Gastroesophageal sphincter (tissue), 4 donors: ENCODE measurements around the gene HAUS5. TPM values are rescaled to one million over a fixed set of nuclear protein-coding genes. Genes with fewer than 3 reads are reported as not detected.
A peak's percentile ranks its signal among the peaks of the same experiment; 100 is the strongest.
"Not testable (repeated sequence)": the region's sequence is repeated elsewhere in the genome, so short reads cannot be mapped to it uniquely, and the experiment has no call there.

Experiments used
- ATAC-seq: fragments of 150-250 bp; one replicate; pipeline ENCODE4 v1.9.1; 2016; ENCODE audit warnings: mild to moderate bottlenecking, moderate library complexity
- H3K27ac ChIP-seq, 4 donors: fragments of 200-600 bp; sonication (generic) in 3 of 4; 1 replicate in 3 of 4; 2 replicates in 1 of 4; pipeline ENCODE4 v1.5.1; 2016 to 2019
- H3K27me3 ChIP-seq: fragments of 200-600 bp; sonication (generic); one replicate; pipeline ENCODE4 v1.5.1; 2019
- H3K36me3 ChIP-seq, 2 donors: fragments of 200-600 bp; sonication (generic); one replicate each; pipeline ENCODE4 v1.5.1; 2019; ENCODE audit warnings: control low read depth in 1 of 2
- H3K4me1 ChIP-seq, 3 donors: fragments of 200-600 bp; sonication (generic); 1 replicate in 2 of 3; 2 replicates in 1 of 3; pipeline ENCODE4 v1.5.1; 2016 to 2019; ENCODE audit warnings: control low read depth in 2 of 3
- H3K4me3 ChIP-seq, 2 donors: fragments of 200-600 bp; sonication (generic); one replicate each; pipeline ENCODE4 v1.5.1; 2019; ENCODE audit warnings: mild to moderate bottlenecking in 1 of 2, moderate library complexity in 1 of 2
- H3K9me3 ChIP-seq, 3 donors: fragments of 200-600 bp; sonication (generic); one replicate each; pipeline ENCODE4 v1.5.1; 2017 to 2019; ENCODE audit warnings: control low read depth in 2 of 3
- EP300 ChIP-seq: sonication (generic); formaldehyde crosslinking; IDR thresholded peaks from one replicate; pipeline ENCODE4 v1.6.1; 2017; ENCODE audit warnings: antibody characterized with exemption, mild to moderate bottlenecking
- POLR2A ChIP-seq, 2 donors: fragments of 450-650 bp; IDR thresholded peaks; one replicate each; pipeline ENCODE4 v1.6.1; 2017; ENCODE audit warnings: antibody characterized with exemption in 2 of 2, mild to moderate bottlenecking in 2 of 2, moderate library complexity in 1 of 2
- POLR2AphosphoS5 ChIP-seq: sonication (generic); formaldehyde crosslinking; IDR thresholded peaks from one replicate; pipeline ENCODE4 v1.6.1; 2017; ENCODE audit warnings: antibody characterized with exemption
- WGBS, 2 donors: methylation state at CpG; one replicate each; pipeline ENCODE4 v1.1.5; 2018; ENCODE audit warnings: low coverage in 1 of 2; 5-methylcytosine and 5-hydroxymethylcytosine counted together
- total RNA-seq, 4 donors: library from RNA; depleted of rRNA; stranded (reverse); fragments of >200 nt; gene quantifications; one replicate each; pipeline ENCODE4 v1.1.0, GENCODE V29; 2016
- TF ChIP-seq, protein P1 (sequence below), 4 experiments: fragments of 200-600 bp in 2 of 4; fragments of 450-650 bp in 2 of 4; sonication (generic) in 1 of 4; IDR thresholded peaks; one replicate each; pipeline ENCODE4 v1.5.1; 2017 to 2019; ENCODE audit warnings: antibody characterized with exemption in 4 of 4, mild to moderate bottlenecking in 2 of 4, moderate library complexity in 2 of 4

Gene HAUS5
- total RNA-seq, 4 donors from 2014 or later: 3.9 to 8.7 (median 6.2) TPM

DNA sequence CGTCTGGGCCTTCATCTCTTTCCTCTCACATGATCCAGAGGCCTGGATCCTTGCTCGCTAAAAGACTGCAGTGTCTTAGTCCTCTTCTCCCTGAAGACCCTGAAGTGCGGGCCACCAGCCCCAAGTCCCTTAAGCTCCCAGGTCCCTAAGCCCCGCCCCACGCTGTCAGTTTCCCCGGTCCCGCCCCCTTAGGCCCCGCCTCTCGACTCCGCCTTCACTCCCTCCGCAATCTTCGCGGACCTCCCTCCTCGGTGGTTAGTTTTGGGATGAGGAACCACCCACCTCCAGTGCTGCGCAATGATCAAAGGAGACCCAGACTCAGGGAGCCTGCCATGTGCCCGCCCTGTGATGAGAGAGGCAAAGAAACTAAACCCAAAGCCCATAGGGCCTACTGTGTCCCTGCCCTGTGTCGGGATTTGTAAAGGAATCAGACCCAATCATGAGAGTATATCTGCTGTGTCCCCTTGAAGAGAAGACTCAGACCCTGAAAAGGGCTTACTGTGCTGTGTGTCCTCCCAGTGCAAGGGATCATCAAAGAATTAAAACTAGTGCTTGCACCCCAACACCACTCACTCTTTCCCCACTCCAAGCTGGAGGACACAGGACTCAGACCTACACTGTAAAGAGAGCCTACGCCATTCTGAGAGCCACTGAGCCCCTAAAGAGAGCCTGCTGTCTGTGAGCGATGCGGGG, 32.6 kb downstream of the HAUS5 start:
- TF ChIP-seq EP300 (no peak), POLR2AphosphoS5 (no peak), POLR2A (IDR thresholded peaks at IDR 0.05) (no peak)
- TF ChIP-seq, protein P1, sequence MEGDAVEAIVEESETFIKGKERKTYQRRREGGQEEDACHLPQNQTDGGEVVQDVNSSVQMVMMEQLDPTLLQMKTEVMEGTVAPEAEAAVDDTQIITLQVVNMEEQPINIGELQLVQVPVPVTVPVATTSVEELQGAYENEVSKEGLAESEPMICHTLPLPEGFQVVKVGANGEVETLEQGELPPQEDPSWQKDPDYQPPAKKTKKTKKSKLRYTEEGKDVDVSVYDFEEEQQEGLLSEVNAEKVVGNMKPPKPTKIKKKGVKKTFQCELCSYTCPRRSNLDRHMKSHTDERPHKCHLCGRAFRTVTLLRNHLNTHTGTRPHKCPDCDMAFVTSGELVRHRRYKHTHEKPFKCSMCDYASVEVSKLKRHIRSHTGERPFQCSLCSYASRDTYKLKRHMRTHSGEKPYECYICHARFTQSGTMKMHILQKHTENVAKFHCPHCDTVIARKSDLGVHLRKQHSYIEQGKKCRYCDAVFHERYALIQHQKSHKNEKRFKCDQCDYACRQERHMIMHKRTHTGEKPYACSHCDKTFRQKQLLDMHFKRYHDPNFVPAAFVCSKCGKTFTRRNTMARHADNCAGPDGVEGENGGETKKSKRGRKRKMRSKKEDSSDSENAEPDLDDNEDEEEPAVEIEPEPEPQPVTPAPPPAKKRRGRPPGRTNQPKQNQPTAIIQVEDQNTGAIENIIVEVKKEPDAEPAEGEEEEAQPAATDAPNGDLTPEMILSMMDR (IDR thresholded peaks at IDR 0.05): no peak
- H3K36me3 ChIP-seq: peaks cover 0 to 8% of the 10 kb centered on the region in 2 donors
- no peaks in the 10 kb centered on the region for H3K27me3 ChIP-seq
- H3K27ac ChIP-seq: peak overlapping the region; percentile 37 to 96 (median 86)
- WGBS, 2 donors: 0 to 31% methylated on average over 1 to 3 of the region's 20 CpGs
- peak overlapping the region; percentile 37 to 59 for H3K4me3 ChIP-seq
- no peaks in the 10 kb centered on the region for H3K9me3 ChIP-seq
- H3K4me1 ChIP-seq: peaks cover 0 to 67% (median 15%) of the 10 kb centered on the region in 3 donors
- peak; percentile 46 for ATAC-seq

DNA sequence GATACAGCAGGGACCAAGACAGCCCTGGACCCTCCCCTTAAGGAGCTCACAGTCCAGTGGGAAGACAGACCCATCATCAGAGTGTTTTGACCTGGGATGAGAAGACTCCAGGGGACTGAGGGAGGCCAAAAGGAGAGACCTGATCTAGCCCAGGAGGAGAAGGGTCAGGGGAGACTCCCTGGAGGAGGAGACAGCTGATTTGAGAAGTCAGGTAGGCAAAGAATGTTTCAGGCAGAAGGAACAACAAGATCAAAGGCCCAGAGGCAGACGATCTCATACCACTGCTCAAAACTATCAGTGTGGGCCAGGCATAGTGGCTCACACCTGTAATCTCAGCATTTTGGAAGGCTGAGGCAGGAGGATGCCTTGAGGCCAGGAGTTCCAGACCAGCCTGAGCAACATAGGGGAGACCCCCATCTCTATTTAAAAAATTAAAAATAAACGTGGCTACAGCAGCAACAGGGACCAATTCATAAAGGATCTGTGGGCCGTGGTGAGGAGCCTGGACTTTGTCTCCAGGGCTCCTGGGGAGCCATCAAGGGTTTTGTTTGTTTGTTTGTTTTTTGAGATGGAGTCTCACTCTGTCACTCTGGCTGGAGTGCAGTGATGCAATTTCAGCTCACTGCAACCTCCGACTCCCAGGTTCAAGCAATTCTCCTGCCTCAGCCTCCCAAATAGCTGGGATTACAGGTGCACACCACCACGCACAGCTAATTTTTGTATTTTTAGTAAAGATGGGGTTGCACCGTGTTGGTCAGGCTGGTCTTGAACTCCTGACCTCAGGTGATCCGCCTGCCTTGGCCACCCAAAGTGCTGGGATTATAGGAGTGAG, 33.4 kb downstream of the HAUS5 start:
- 38 to 59% methylated on average over 1 to 4 of the region's 7 CpGs for WGBS, 2 donors

DNA sequence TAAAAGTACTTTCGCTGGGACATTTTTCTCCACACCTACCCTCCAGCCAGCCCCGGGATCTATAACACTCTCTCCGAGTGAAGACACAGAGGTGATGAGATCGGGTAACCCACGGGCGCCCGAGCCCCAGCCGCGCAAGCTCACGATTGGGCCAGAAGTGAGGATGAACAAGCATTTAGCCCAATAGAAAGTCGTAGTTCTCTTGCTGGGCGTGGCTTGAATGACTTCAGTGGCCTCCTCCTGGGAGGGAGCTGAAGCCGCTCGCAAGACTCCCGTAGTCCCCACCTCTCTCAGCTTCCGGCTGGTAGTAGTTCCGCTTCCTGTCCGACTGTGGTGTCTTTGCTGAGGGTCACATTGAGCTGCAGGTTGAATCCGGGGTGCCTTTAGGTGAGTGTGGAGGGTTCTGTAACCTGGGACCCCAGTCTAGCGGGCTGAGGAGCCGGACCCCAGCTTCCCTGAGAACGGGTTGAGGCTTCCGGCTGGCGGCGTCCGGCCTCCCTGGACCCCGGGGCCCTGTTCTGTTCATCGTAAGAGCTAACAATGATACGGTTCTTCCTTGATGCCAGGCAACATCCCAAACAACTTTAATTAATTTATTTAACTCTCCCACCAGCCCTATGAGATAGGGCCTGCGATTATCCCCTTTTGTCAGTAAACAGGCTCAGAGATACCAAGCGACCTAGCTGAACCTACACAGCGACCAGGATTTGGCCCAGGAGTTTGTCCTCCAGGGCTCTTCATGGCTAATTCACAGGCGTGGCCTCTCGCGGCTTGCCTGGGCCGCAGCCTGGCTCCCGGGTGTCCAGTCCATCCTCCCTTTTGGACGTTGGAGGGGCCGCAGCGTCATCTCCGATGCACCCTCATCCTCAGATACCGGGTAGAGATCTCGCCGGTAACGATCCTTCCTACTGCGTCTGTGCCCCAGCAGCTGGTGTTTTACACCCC, 35.8 kb downstream of the HAUS5 start, which contains the start of gene COX6B1:
COX6B1 (plus strand) TSS at position 307 of the 945 bp plus-strand sequence. CDS start 2,921 bp downstream, outside the sequence.
- peak within 1 kb of the TSS; percentile 84 to 93 (median 90) for H3K27ac ChIP-seq
- peaks cover 0 to 63% (median 15%) of the 10 kb centered on the region in 3 donors for H3K4me1 ChIP-seq
- H3K36me3 ChIP-seq: peaks cover 0 to 39% of the 10 kb centered on the region in 2 donors
- peak within 1 kb of the TSS; percentile 79 to 87 for H3K4me3 ChIP-seq
- TF ChIP-seq, protein P1 (IDR thresholded peaks at IDR 0.05): no peak
- TF ChIP-seq POLR2AphosphoS5 (peak; percentile 76), POLR2A (IDR thresholded peaks at IDR 0.05) (peak; percentile 42 to 68), EP300 (no peak)
- ATAC-seq: peak; percentile 81
- 0 to 2% methylated on average over 14 to 17 of the region's 46 CpGs for WGBS, 2 donors
- H3K9me3 ChIP-seq: no peaks in the 10 kb centered on the region
- H3K27me3 ChIP-seq: no peaks in the 10 kb centered on the region

More for the DNA sequence above, 33.4 kb downstream of the HAUS5 start:
- no peak for ATAC-seq
- Histone ChIP-seq H3K9me3 (no peaks in the 10 kb centered on the region), H3K36me3 (peaks cover 0 to 15% of the 10 kb centered on the region in 2 donors), H3K27ac (peak overlapping the region in 3 of 4 donors; percentile 83 to 96 (median 89)), H3K4me3 (no peak overlapping the region), H3K27me3 (no peaks in the 10 kb centered on the region), H3K4me1 (peaks cover 0 to 75% (median 15%) of the 10 kb centered on the region in 3 donors)
- TF ChIP-seq, protein P1 (IDR thresholded peaks at IDR 0.05): no peak
- TF ChIP-seq EP300 (no peak), POLR2AphosphoS5 (no peak), POLR2A (IDR thresholded peaks at IDR 0.05) (no peak)

DNA sequence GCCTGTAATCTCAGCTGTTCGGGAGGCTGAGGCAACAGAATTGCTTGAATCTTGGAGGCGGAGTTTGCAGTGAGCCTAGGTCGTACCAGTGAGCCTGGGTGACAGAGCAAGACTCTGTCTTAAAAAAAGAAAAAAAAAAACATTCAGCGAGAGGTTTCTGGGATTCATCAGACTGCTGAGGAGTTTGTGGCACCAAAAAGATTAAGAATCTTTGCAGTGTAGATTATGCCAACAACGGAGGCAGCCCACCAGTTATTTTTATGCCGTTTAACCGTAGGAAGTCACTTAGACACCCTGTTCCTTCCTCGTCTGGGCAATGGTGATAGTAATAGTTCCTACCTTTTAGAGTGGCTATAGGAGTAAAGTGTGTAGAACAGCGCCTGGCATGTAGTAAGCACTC, 38.0 kb downstream of the HAUS5 start:
- Histone ChIP-seq H3K9me3 (no peaks in the 10 kb centered on the region), H3K27me3 (no peaks in the 10 kb centered on the region), H3K27ac (no peak overlapping the region), H3K36me3 (peaks cover 0 to 61% of the 10 kb centered on the region in 2 donors), H3K4me3 (no peak overlapping the region), H3K4me1 (peaks cover 0 to 41% (median 8%) of the 10 kb centered on the region in 3 donors)
- no peak for TF ChIP-seq POLR2AphosphoS5
- no peak for TF ChIP-seq POLR2A (IDR thresholded peaks at IDR 0.05)
- TF ChIP-seq, protein P1 (IDR thresholded peaks at IDR 0.05): no peak
- TF ChIP-seq EP300: no peak
- WGBS, 2 donors: 67 to 85% methylated on average over 4 to 9 of the region's 9 CpGs
- no peak for ATAC-seq

DNA sequence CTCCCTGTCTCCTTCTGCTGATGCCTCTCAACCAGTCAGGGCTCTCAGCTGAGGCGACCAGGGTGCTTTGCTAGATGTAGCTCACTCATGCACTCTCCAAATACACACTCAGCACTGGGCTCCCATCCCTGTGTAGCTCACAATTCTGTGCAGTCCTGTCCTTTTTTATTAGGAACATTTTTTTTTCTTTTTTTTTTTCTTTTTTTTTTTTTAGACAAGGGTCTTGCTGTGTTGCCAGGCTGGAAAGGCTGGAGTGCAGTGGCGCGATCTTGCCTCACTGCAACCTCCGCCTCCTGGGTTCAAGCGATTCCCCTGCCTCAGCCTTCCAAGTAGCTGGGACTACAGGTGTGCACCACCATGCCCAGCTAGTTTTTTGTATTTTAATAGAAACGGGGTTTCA, 42.3 kb downstream of the HAUS5 start:
- H3K4me1 ChIP-seq: peaks cover 0 to 18% (median 0%) of the 10 kb centered on the region in 3 donors
- ATAC-seq, H3K9me3 ChIP-seq, H3K27me3 ChIP-seq, H3K27ac ChIP-seq, H3K4me3 ChIP-seq: not testable (repeated sequence)
- peaks cover 0 to 99% of the 10 kb centered on the region in 2 donors for H3K36me3 ChIP-seq
- WGBS, 2 donors: 82 to 100% methylated on average over 1 to 2 of the region's 6 CpGs
